B cell (primary cell): ENCODE results near the gene POU4F3. TPM values are rescaled to one million over a fixed set of nuclear protein-coding genes. Genes with fewer than 3 reads are reported as not detected.

Experiments used
- ATAC-seq: fragments of 200-7000 bp; cut with Tn5 transposase; one replicate; pipeline ENCODE4 v1.10.0; 2021; ENCODE audit warnings: low read depth, mild to moderate bottlenecking, moderate number of reproducible peaks, moderate library complexity
- CTCF ChIA-PET: fragments of 350-600 bp; sonication (Branson Sonifier 250); formaldehyde crosslinking; loops from one replicate; lab custom pipeline; 2021; ENCODE audit warnings: antibody characterized with exemption, inconsistent platforms; lab: Charles Lee
- POLR2A ChIA-PET: fragments of 350-600 bp; sonication (Branson Sonifier 250); formaldehyde crosslinking; loops from one replicate; lab custom pipeline; 2021; ENCODE audit warnings: antibody characterized with exemption; lab: Charles Lee
- DNase-seq: peaks from one replicate; pipeline ENCODE4 v3.0.0; 2013
- H2AFZ ChIP-seq: 2 replicates; pipeline ENCODE4 v1.6.1; 2012; ENCODE audit warnings: mild to moderate bottlenecking, low read depth, low read length; ENCODE audit not compliant: insufficient read depth, poor library complexity, severe bottlenecking
- H3K27ac ChIP-seq, 2 donors: 1 replicate in 1 of 2; 2 replicates in 1 of 2; pipeline ENCODE4 v1.5.1; 2012 to 2013; ENCODE audit warnings: low read length in 2 of 2, mild to moderate bottlenecking in 2 of 2, moderate library complexity in 1 of 2
- H3K27me3 ChIP-seq, 4 experiments: fragments of 200-600 bp in 1 of 4; sonication (generic) in 1 of 4; replicated peaks in 1 of 4; 1 replicate in 2 of 4; 2 replicates in 2 of 4; pipeline versions ENCODE4 v1.6.1 to v1.7.0; 2013 to 2016; ENCODE audit warnings: low read length in 3 of 4, mild to moderate bottlenecking in 2 of 4, mixed read lengths in 1 of 4, moderate library complexity in 1 of 4; ENCODE audit not compliant: insufficient read depth in 4 of 4, control insufficient read depth in 3 of 4; ENCODE audit errors: control extremely low read depth in 1 of 4
- H3K36me3 ChIP-seq, 2 experiments: replicated peaks in 1 of 2; 1 replicate in 1 of 2; 2 replicates in 1 of 2; pipeline versions ENCODE4 v1.6.1 to v1.7.1; 2013; ENCODE audit warnings: low read length in 1 of 2; ENCODE audit not compliant: insufficient read depth in 2 of 2, control insufficient read depth in 1 of 2; ENCODE audit errors: control extremely low read depth in 1 of 2, extremely low read depth in 1 of 2
- H3K4me1 ChIP-seq, 2 donors: fragments of 200-600 bp in 1 of 2; sonication (generic) in 1 of 2; 1 replicate in 1 of 2; 2 replicates in 1 of 2; pipeline versions ENCODE4 v1.5.1 to v1.6.1; 2013 to 2017; ENCODE audit warnings: low read length in 2 of 2; ENCODE audit not compliant: control insufficient read depth in 2 of 2, insufficient read depth in 2 of 2
- H3K4me2 ChIP-seq: replicated peaks from 2 replicates; pipeline ENCODE3; 2012; ENCODE audit warnings: mild to moderate bottlenecking, low read depth, low read length; ENCODE audit not compliant: poor library complexity, severe bottlenecking
- H3K4me3 ChIP-seq, 5 experiments: fragments of 200-600 bp in 1 of 5; sonication (generic) in 1 of 5; 1 replicate in 3 of 5; 2 replicates in 2 of 5; pipeline versions ENCODE4 v1.5.1 to v1.7.0; 2011 to 2016; ENCODE audit warnings: low read length in 4 of 5, mild to moderate bottlenecking in 4 of 5, low read depth in 2 of 5, control low read depth in 1 of 5, moderate library complexity in 1 of 5; ENCODE audit not compliant: insufficient read depth in 1 of 5; ENCODE audit errors: control extremely low read depth in 1 of 5, extremely low read depth in 1 of 5
- H3K79me2 ChIP-seq: fragments of 200-600 bp; sonication (generic); one replicate; pipeline ENCODE4 v1.6.0; 2016; ENCODE audit warnings: low read length; ENCODE audit not compliant: control insufficient read depth, insufficient read depth
- H3K9ac ChIP-seq: fragments of 200-600 bp; sonication (generic); 2 replicates; pipeline ENCODE4 v1.6.1; 2017; ENCODE audit warnings: mild to moderate bottlenecking, low read length, moderate library complexity
- H3K9me3 ChIP-seq, 3 donors: one replicate each; pipeline versions ENCODE4 v1.6.1 to v1.7.1; 2013; ENCODE audit warnings: low read length in 2 of 3; ENCODE audit not compliant: control insufficient read depth in 2 of 3, insufficient read depth in 1 of 3; ENCODE audit errors: control extremely low read depth in 1 of 3
- H4K20me1 ChIP-seq: 2 replicates; pipeline ENCODE4 v1.6.0; 2012; ENCODE audit warnings: mild to moderate bottlenecking, low read length; ENCODE audit not compliant: insufficient read depth, control insufficient read depth, poor library complexity, severe bottlenecking
- H3K27ac Mint-ChIP-seq: one replicate; pipeline ENCODE4 v1.8.0; 2021; ENCODE audit warnings: mixed read lengths
- H3K27me3 Mint-ChIP-seq: one replicate; pipeline ENCODE4 v1.8.0; 2021; ENCODE audit warnings: mixed read lengths
- H3K4me1 Mint-ChIP-seq: one replicate; pipeline ENCODE4 v1.8.0; 2021; ENCODE audit warnings: mixed read lengths
- H3K4me3 Mint-ChIP-seq: one replicate; pipeline ENCODE4 v1.8.0; 2021; ENCODE audit warnings: mixed read lengths
- H3K9me3 Mint-ChIP-seq: one replicate; pipeline ENCODE4 v1.8.0; 2022; ENCODE audit warnings: mixed read lengths; ENCODE audit not compliant: insufficient read depth
- CTCF ChIP-seq: fragments of 200-600 bp; IDR thresholded peaks from one replicate; pipeline ENCODE4 v1.8.0; 2022; ENCODE audit warnings: antibody characterized with exemption, mild to moderate bottlenecking
- EZH2 ChIP-seq: IDR thresholded peaks from 2 replicates; pipeline ENCODE4 v1.6.1; 2012; ENCODE audit warnings: borderline replicate concordance, low read depth, mild to moderate bottlenecking, moderate library complexity, low read length; ENCODE audit not compliant: insufficient read depth, poor library complexity, severe bottlenecking
- WGBS: methylation state at CpG from one replicate; pipeline ENCODE4 v1.1.5; 2013; ENCODE audit warnings: missing lambda C conversion rate; ENCODE audit not compliant: insufficient coverage; 5-methylcytosine and 5-hydroxymethylcytosine counted together
- intact Hi-C: fragments of 100-400 bp; cut with micrococcal nuclease; formaldehyde crosslinking; loops from one replicate; pipeline ENCODE4 v1.10.0; 2022
- polyA plus RNA-seq: library from polyadenylated mRNA; depleted of rRNA; stranded (reverse); fragments of >200 nt; gene quantifications from 2 replicates; pipeline ENCODE4 v1.2.3, GENCODE V29; 2012
- total RNA-seq, 2 donors: library from RNA; stranded (reverse); fragments of 120-200 nt in 1 of 2; gene quantifications; 1 replicate in 1 of 2; 2 replicates in 1 of 2; pipeline versions ENCODE4 v1.2.3 to v1.2.4, GENCODE V29; 2013 to 2022

Gene POU4F3
- total and polyA plus RNA-seq, 2 donors (not counting 1 experiment from before 2014, with no cell fraction given) = 0.04 TPM; not detected in 1

GRCh38 chr5:146337264-146337904 is 1.3 kb upstream of the POU4F3 start:
- H3K27me3 ChIP-seq = peaks cover 0 to 82% (median 45%) of the 10 kb centered on the region in 4 experiments
- no peaks in the 10 kb centered on the region for H4K20me1 ChIP-seq
- TF ChIP-seq EZH2 (no peak), CTCF (no peak)
- no peaks in the 10 kb centered on the region for H3K79me2 ChIP-seq
- ChIA-PET CTCF (no interaction called here), POLR2A (no interaction called here)
- Mint-ChIP-seq H3K9me3 (no peaks in the 10 kb centered on the region), H3K27me3 (peaks cover 84% of the 10 kb centered on the region), H3K27ac (no peak overlapping the region), H3K4me3 (no peak overlapping the region), H3K4me1 (peaks cover 2% of the 10 kb centered on the region)
- peaks cover 0 to 32% (median 0%) of the 10 kb centered on the region in 3 donors for H3K9me3 ChIP-seq
- H3K36me3 ChIP-seq = no peaks in the 10 kb centered on the region
- H3K9ac ChIP-seq = no peak overlapping the region
- H3K4me2 ChIP-seq = no peak overlapping the region
- no peak overlapping the region for H3K4me3 ChIP-seq
- no peak for ATAC-seq
- DNase-seq = no peak
- H3K4me1 ChIP-seq = peaks cover 4 to 5% of the 10 kb centered on the region in 2 donors
- intact Hi-C loops = no loop called here
- no peak overlapping the region for H3K27ac ChIP-seq
- no peak overlapping the region for H2AFZ ChIP-seq
- whole genome bisulfite sequencing = 12% methylated on average over 14 of the region's 34 CpGs

- Mint-ChIP-seq H3K4me3 (no peak overlapping the region), H3K4me1 (peaks cover 2% of the 10 kb centered on the region), H3K27me3 (peaks cover 84% of the 10 kb centered on the region), H3K27ac (no peak overlapping the region), H3K9me3 (no peaks in the 10 kb centered on the region)
- Histone ChIP-seq H3K4me1 (peaks cover 4 to 5% of the 10 kb centered on the region in 2 donors), H3K36me3 (no peaks in the 10 kb centered on the region), H3K79me2 (no peaks in the 10 kb centered on the region), H3K27me3 (peaks cover 0 to 84% (median 46%) of the 10 kb centered on the region in 4 experiments), H3K4me2 (no peak overlapping the region), H3K27ac (no peak overlapping the region), H3K4me3 (no peak overlapping the region), H3K9me3 (peaks cover 0 to 37% (median 0%) of the 10 kb centered on the region in 3 donors), H3K9ac (no peak overlapping the region), H4K20me1 (no peaks in the 10 kb centered on the region), H2AFZ (no peak overlapping the region)
- CTCF ChIA-PET = no interaction called here
- intact Hi-C loops = no loop called here
- POLR2A ChIA-PET = no interaction called here
- no peak for TF ChIP-seq CTCF
- TF ChIP-seq EZH2 = no peak
- DNase-seq (no peak), ATAC-seq (no peak)
- no CpG with 5 or more reads among the region's 8 CpGs for WGBS
Measured at GRCh38 chr5:146337928-146338327, 711 bp upstream of the POU4F3 start.
